Mucosa of descending colon (tissue), 3 donors: ENCODE results near the gene TRPC6. TPM values are rescaled to one million over a fixed set of nuclear protein-coding genes. Genes with fewer than 3 reads are reported as not detected.

ENCODE experiments used
- ATAC-seq: fragments of 200-7000 bp; cut with Tn5 transposase; one replicate; pipeline ENCODE4 v1.9.1; 2020; ENCODE audit warnings: mild to moderate bottlenecking, moderate library complexity
- DNase-seq, 3 donors: peaks; one replicate each; pipeline ENCODE4 v3.0.0-alpha.2; 2020
- H3K36me3 ChIP-seq: fragments of 200-600 bp; one replicate; pipeline ENCODE4 v1.8.0; 2021; ENCODE audit warnings: low read depth, mild to moderate bottlenecking
- H3K4me1 ChIP-seq: fragments of 200-600 bp; one replicate; pipeline ENCODE4 v1.8.0; 2021; ENCODE audit warnings: low read depth, mild to moderate bottlenecking
- H3K4me3 ChIP-seq: fragments of 200-600 bp; one replicate; pipeline ENCODE4 v1.8.0; 2021; ENCODE audit warnings: mild to moderate bottlenecking
- H3K9me3 ChIP-seq: fragments of 200-600 bp; one replicate; pipeline ENCODE4 v1.8.0; 2021; ENCODE audit warnings: mild to moderate bottlenecking
- intact Hi-C, 2 donors: fragments of 100-400 bp; cut with DNase I in 1 of 2; cut with micrococcal nuclease in 1 of 2; formaldehyde crosslinking; loops; one replicate each; pipeline versions ENCODE4 v1.11.0 to v1.11.1; 2022; cut with DNase I, micrococcal nuclease
- total RNA-seq, 3 donors: library from RNA; stranded (reverse); fragmentation: NEBNext Ultra II Directional in 2 of 3; extraction: Animal tissue kit (Norgen Biotek cat#: 25700) in 2 of 3; gene quantifications; one replicate each; pipeline versions ENCODE4 v1.2.1 to v1.2.4, GENCODE V29; 2021 to 2023
- TF ChIP-seq, protein P1 (sequence below): fragments of 200-600 bp; IDR thresholded peaks from one replicate; pipeline ENCODE4 v1.8.0; 2022; ENCODE audit warnings: antibody characterized with exemption, mild to moderate bottlenecking
- donor health status: DM: no; HTN: no; CAD: no; lungs with moderate emphysema.
- donor health status: DM: no; HTN: no; CAD: no.
- donor health status: DM: no; HTN: yes; CAD: no.

Gene TRPC6
- total RNA-seq, 3 donors from 2014 or later, result 1.3 to 4.7 (median 1.4) TPM

DNA sequence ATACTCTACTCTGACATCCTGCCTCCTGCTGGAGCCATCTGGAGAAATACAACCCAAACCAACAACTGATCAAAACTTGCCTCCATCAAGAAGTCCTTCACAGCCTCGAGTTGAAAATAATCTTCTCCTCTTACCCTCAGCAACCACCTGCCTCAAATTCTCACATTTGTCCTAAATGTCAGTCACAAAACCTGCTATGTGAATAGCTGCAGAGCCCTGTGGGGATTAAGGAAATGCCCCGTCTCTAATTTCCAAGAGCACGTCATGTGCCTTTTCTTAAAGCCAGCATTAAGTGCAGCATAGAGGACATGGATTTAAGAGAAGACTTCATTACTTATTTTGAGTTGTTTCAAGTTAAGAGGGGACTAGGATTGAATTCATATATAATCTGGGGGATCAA is 105.9 kb downstream of the TRPC6 start:
- TF ChIP-seq, protein P1, sequence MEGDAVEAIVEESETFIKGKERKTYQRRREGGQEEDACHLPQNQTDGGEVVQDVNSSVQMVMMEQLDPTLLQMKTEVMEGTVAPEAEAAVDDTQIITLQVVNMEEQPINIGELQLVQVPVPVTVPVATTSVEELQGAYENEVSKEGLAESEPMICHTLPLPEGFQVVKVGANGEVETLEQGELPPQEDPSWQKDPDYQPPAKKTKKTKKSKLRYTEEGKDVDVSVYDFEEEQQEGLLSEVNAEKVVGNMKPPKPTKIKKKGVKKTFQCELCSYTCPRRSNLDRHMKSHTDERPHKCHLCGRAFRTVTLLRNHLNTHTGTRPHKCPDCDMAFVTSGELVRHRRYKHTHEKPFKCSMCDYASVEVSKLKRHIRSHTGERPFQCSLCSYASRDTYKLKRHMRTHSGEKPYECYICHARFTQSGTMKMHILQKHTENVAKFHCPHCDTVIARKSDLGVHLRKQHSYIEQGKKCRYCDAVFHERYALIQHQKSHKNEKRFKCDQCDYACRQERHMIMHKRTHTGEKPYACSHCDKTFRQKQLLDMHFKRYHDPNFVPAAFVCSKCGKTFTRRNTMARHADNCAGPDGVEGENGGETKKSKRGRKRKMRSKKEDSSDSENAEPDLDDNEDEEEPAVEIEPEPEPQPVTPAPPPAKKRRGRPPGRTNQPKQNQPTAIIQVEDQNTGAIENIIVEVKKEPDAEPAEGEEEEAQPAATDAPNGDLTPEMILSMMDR, result no peak
- no peak for DNase-seq
- intact Hi-C loops, result no loop called here
- Histone ChIP-seq H3K9me3 (no peaks in the 10 kb centered on the region), H3K4me1 (no peaks in the 10 kb centered on the region), H3K36me3 (no peaks in the 10 kb centered on the region), H3K4me3 (no peak overlapping the region)
- no peak for ATAC-seq

DNA sequence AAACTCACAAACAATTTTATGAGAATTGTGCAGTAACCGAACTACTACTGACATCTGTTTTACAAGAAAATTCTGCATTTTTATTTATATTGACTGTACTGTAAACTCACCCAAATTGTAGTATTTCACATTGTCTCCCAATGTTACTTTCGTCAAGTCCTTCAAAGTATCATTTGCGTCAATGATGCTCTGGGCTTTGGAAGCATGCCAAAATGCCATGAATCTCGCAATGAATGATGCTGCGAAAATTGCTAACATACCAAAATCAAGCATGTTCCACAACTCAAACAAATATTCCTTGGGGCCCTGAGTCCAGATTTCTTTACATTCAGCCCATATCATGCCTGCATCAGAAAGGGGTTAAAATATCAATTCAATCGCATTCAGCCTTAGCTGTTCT is 107.6 kb downstream of the TRPC6 start:
- H3K9me3 ChIP-seq, result no peaks in the 10 kb centered on the region
- H3K4me3 ChIP-seq, result no peak overlapping the region
- ATAC-seq, result no peak
- intact Hi-C loops, result no loop called here
- no peak for DNase-seq
- TF ChIP-seq, protein P1, result no peak
- H3K36me3 ChIP-seq, result no peaks in the 10 kb centered on the region
- no peaks in the 10 kb centered on the region for H3K4me1 ChIP-seq

DNA sequence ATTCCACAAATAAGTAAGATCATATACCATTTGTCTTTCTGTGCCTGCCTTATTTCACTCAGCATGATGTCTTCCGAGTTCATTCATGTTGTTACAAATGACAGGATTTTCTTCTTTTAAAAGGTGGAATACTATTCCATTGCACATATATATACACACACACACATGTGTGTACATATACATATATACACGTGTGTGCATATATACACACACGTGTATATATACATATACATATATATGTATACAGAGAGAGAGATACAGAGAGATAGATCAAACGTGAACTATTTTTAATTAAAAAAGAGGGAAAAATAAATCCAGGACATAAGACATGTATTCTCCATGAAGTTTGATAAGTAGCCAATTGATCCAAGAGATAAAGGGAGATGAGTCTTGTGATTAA is 108.1 kb downstream of the TRPC6 start:
- intact Hi-C loops, result no loop called here
- Histone ChIP-seq H3K9me3 (no peaks in the 10 kb centered on the region), H3K4me1 (no peaks in the 10 kb centered on the region), H3K4me3 (no peak overlapping the region), H3K36me3 (no peaks in the 10 kb centered on the region)
- TF ChIP-seq, protein P1, result no peak
- DNase-seq (no peak), ATAC-seq (no peak)

DNA sequence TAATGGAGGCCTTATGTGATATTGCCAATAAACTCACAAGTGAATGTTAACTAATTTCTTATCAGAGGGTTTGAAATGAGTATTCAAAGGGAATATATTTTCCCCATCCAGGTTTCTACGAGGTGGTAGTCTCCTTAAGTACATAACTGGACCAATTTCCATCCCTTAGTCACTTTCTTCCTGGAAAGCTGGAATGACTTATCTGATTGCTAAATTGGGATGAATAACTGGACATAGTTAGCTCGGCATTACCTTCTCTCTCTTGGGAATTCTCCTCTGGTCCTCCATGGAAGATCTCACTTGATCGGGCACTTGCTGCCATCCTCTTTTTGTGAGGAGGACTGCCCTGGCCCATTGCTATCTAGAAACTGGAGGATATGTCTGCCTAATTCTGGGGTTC is 109.1 kb downstream of the TRPC6 start:
- H3K36me3 ChIP-seq, result no peaks in the 10 kb centered on the region
- ATAC-seq (no peak), DNase-seq (no peak)
- intact Hi-C loops, result no loop called here
- H3K4me1 ChIP-seq, result no peaks in the 10 kb centered on the region
- no peaks in the 10 kb centered on the region for H3K9me3 ChIP-seq
- TF ChIP-seq, protein P1, result no peak
- no peak overlapping the region for H3K4me3 ChIP-seq

DNA sequence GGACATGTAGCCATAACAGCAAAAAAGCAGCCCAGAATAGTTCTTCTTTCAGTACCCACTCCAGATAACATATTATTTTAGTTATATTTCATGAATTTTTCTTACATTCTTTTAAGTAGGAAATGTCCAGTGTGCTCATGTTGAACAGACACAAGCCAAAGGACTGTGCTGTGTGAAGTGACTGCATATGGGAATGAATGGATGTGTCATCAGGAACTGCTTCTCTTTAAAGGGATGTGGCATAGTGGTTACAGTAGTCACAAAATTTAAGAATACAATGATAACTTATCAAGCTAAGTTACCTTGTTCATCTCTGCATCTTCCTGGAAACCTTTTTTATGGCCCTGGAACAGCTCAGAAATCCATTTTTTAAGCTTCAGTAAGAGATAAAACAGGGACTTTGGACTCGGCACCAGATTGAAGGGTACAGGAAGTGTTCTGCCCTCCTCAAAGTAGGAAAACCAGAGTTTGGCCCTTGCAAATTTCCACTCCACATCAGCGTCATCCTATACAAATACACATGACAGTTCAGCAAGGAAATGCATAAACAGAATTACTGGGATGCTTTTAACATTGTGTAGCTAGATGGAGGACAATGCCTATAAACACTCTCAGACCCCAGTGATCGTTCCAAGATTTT is 112.8 kb downstream of the TRPC6 start:
- TF ChIP-seq, protein P1, result no peak
- H3K4me3 ChIP-seq, result no peak overlapping the region
- intact Hi-C loops, result no loop called here
- DNase-seq (no peak), ATAC-seq (peak; percentile 47)
- no peaks in the 10 kb centered on the region for H3K36me3 ChIP-seq
- no peaks in the 10 kb centered on the region for H3K4me1 ChIP-seq
- no peaks in the 10 kb centered on the region for H3K9me3 ChIP-seq

DNA sequence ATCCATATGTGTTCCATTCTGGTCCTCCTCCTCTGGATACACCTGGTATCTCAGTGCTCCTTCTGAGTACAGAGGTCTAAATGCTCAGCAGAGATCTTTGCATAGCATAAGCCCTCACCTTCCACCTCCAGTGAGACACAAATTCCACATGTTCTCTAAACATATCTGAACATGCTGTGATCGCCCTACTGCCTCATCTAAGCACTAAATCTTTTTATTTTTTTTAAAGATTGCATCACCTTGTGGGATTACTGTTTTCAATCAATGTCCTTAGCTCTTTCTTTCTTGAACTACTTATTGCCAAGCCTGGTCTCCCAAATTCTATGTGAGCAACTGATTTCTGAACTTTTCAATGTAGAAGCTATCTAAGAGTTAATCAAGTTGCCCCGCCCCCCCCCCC is 113.4 kb downstream of the TRPC6 start:
- Histone ChIP-seq H3K9me3 (no peaks in the 10 kb centered on the region), H3K36me3 (no peaks in the 10 kb centered on the region), H3K4me1 (no peaks in the 10 kb centered on the region), H3K4me3 (no peak overlapping the region)
- no peak for ATAC-seq
- TF ChIP-seq, protein P1, result no peak
- intact Hi-C loops, result no loop called here
- DNase-seq, result no peak
